Ascending aorta (tissue), 2 donors: ENCODE measurements around the gene AGO3. TPM values are rescaled to one million over a fixed set of nuclear protein-coding genes. Genes with fewer than 3 reads are reported as not detected.
A peak's percentile ranks its signal among the peaks of the same experiment; 100 is the strongest.

Experiments
- DNase-seq, 2 donors: peaks; one replicate each; pipeline ENCODE4 v3.0.0-alpha.2; 2019; ENCODE audit warnings: low spot score in 2 of 2
- H3K27ac ChIP-seq, 2 donors: fragments of 200-600 bp; sonication (generic); one replicate each; pipeline ENCODE4 v1.5.1; 2016 to 2017; ENCODE audit warnings: mild to moderate bottlenecking in 1 of 2
- H3K27me3 ChIP-seq: fragments of 200-600 bp; sonication (generic); one replicate; pipeline ENCODE4 v1.5.1; 2017
- H3K36me3 ChIP-seq, 2 donors: fragments of 200-600 bp; sonication (generic); one replicate each; pipeline ENCODE4 v1.5.1; 2016
- H3K4me1 ChIP-seq, 2 donors: fragments of 200-600 bp; sonication (generic); one replicate each; pipeline ENCODE4 v1.5.1; 2016 to 2017; ENCODE audit warnings: mild to moderate bottlenecking in 1 of 2
- H3K4me3 ChIP-seq, 2 donors: fragments of 200-600 bp; sonication (generic); one replicate each; pipeline ENCODE4 v1.5.1; 2016 to 2017; ENCODE audit warnings: mild to moderate bottlenecking in 1 of 2
- H3K9me3 ChIP-seq, 2 donors: fragments of 200-600 bp; sonication (generic); one replicate each; pipeline ENCODE4 v1.5.1; 2016
- CTCF ChIP-seq, 3 experiments: fragments of 200-600 bp in 2 of 3; fragments of 450-650 bp in 1 of 3; sonication (generic) in 2 of 3; IDR thresholded peaks; one replicate each; pipeline ENCODE4 v1.5.1; 2016 to 2019; ENCODE audit warnings: antibody characterized with exemption in 3 of 3, mild to moderate bottlenecking in 1 of 3, moderate library complexity in 1 of 3
- intact Hi-C: fragments of 100-400 bp; cut with DNase I; formaldehyde crosslinking; loops from one replicate; pipeline ENCODE4 v1.15.1; 2023
- total RNA-seq: library from RNA; depleted of rRNA; stranded (reverse); fragments of >200 nt; gene quantifications from one replicate; pipeline ENCODE4 v1.1.0, GENCODE V29; 2016

AGO3 gene
- total RNA-seq = 19.7 TPM

- Histone ChIP-seq H3K27ac (peak within 1 kb of the TSS; percentile 98 to 99), H3K27me3 (no peaks in the 10 kb centered on the region), H3K9me3 (no peaks in the 10 kb centered on the region), H3K4me3 (peak within 1 kb of the TSS; percentile 86 to 90), H3K4me1 (peaks cover 0 to 13% of the 10 kb centered on the region in 2 donors), H3K36me3 (no peaks in the 10 kb centered on the region)
- intact Hi-C loops = loop anchor here (1.0 to 10.0 kb wide), 4 partner anchors 48 to 456 kb away; partner anchors contain the start of genes ADPRS, AGO1, C1orf216 and TEKT2
- TF ChIP-seq CTCF (IDR thresholded peaks at IDR 0.05) = no peak
- peak; percentile 21 to 88 for DNase-seq
Measured at GRCh38 chr1:35930593-35931445, at the start of gene AGO3. TSS of gene AGO3 (plus strand) at chr1:35931105. CDS start at chr1:35931427, 322 bp downstream.

- H3K27ac ChIP-seq = no peak overlapping the region
- H3K9me3 ChIP-seq = no peaks in the 10 kb centered on the region
- H3K27me3 ChIP-seq = no peaks in the 10 kb centered on the region
- no peak overlapping the region for H3K4me3 ChIP-seq
- TF ChIP-seq CTCF (IDR thresholded peaks at IDR 0.05) = no peak
- intact Hi-C loops = loop anchor here (2.0 kb wide), 1 partner anchor 73 kb away; the partner anchor contains the start of gene AGO4
- peaks cover 0 to 20% of the 10 kb centered on the region in 2 donors for H3K4me1 ChIP-seq
- H3K36me3 ChIP-seq = no peaks in the 10 kb centered on the region
- no peak for DNase-seq
Measured at GRCh38 chr1:35881850-35882273, 49.0 kb upstream of the AGO3 start.

DNA sequence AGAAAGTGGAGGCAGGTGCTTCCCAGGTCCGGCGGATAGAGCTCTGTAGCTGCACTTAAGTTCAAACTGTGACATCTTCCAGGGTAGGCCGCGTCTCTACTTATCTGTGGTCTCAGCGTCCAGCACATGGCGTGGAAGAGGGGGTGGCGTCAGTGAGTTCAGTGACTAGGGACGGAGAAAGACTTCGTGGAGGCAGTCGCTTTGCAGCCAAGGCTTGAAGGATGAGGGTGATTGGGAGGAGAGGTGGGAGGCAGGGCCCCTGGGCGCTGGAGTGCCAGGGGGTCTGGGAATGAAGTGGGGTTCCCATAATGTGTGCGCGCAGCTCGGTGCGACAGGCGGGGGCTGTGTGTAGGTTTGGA is 48.3 kb upstream of the AGO3 start:
- Histone ChIP-seq H3K27me3 (no peaks in the 10 kb centered on the region), H3K4me3 (peak overlapping the region; percentile 81 to 90), H3K9me3 (no peaks in the 10 kb centered on the region), H3K27ac (peak overlapping the region; percentile 18 to 83), H3K36me3 (no peaks in the 10 kb centered on the region), H3K4me1 (peaks cover 0 to 20% of the 10 kb centered on the region in 2 donors)
- no peak for DNase-seq
- intact Hi-C loops = loop anchor here (2.0 kb wide), 1 partner anchor 74 kb away; the partner anchor contains the start of gene AGO4
- no peak for TF ChIP-seq CTCF (IDR thresholded peaks at IDR 0.05)

DNA sequence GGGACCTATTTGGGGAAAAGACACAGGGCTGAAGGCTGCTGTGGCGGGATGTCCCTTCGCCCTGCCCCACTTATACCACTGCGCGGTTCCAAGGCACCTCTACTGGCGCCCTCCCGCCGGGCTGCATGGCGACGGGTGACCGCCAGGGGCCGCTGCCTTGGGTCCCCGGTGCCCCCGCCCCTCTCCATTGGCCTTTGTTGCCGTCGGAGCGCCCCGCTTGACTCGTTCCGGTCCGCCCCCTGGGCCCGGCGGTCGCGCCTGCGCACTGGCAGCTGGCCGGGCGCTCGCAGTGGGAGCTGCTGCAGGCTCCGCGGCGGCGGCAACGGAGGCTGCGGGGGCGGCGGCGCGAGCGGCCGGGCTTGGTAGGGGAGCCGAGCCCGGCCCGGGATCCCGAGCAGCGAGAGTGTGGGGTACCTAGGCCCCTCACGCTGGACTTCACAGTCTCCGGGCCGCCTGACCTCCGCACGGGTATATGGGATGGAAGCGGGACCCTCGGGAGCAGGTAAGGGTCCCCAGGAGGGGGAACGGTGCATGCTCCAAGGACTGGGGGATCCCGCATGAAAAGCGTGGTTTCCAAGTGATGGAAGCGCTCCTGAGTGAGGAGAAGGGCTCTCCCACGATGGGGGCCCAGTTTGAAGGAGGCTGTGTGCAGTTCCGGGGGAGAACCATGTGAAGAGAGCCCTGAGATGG is 47.8 kb upstream of the AGO3 start, which contains the start of gene AGO1:
Gene AGO1, plus strand, starts transcription at position 265 of the 690 bp plus-strand sequence. Its CDS starts 213 bp downstream, at position 478.
- peak; percentile 77 to 96 for DNase-seq
- intact Hi-C loops = loop anchor here (1.0 to 2.0 kb wide), 2 partner anchors 48 to 74 kb away; partner anchors contain the start of genes AGO3 and AGO4
- no peaks in the 10 kb centered on the region for H3K27me3 ChIP-seq
- peaks cover 0 to 4% of the 10 kb centered on the region in 2 donors for H3K36me3 ChIP-seq
- H3K4me3 ChIP-seq = peak within 1 kb of the TSS; percentile 81 to 90
- peaks cover 0 to 20% of the 10 kb centered on the region in 2 donors for H3K4me1 ChIP-seq
- no peaks in the 10 kb centered on the region for H3K9me3 ChIP-seq
- H3K27ac ChIP-seq = peak within 1 kb of the TSS; percentile 79 to 83
- TF ChIP-seq CTCF (IDR thresholded peaks at IDR 0.05) = peak; percentile 96

GRCh38 chr1:35883635-35884101 is 47.2 kb upstream of the AGO3 start:
- intact Hi-C loops = loop anchor here (1.0 to 2.0 kb wide), 2 partner anchors 48 to 75 kb away; partner anchors contain the start of genes AGO3 and AGO4
- DNase-seq = peak in 1 of 2 donors; percentile 75
- peaks cover 0 to 10% of the 10 kb centered on the region in 2 donors for H3K36me3 ChIP-seq
- H3K4me3 ChIP-seq = peak overlapping the region; percentile 81 to 90
- H3K4me1 ChIP-seq = peaks cover 0 to 20% of the 10 kb centered on the region in 2 donors
- no peak for TF ChIP-seq CTCF (IDR thresholded peaks at IDR 0.05)
- H3K27ac ChIP-seq = peak overlapping the region; percentile 79 to 83
- no peaks in the 10 kb centered on the region for H3K9me3 ChIP-seq
- no peaks in the 10 kb centered on the region for H3K27me3 ChIP-seq
